Left cardiac atrium (tissue), 4 donors: Measurements from ENCODE around the gene PHPT1. TPM values are rescaled to one million over a fixed set of nuclear protein-coding genes. Genes with fewer than 3 reads are reported as not detected.
A peak's percentile ranks its signal among the peaks of the same experiment; 100 is the strongest.
"Not testable (repeated sequence)": the region's sequence is repeated elsewhere in the genome, so short reads cannot be mapped to it uniquely, and the experiment has no call there.

ENCODE experiments used
- ATAC-seq, 2 donors: fragments of 200-7000 bp; cut with Tn5 transposase; one replicate each; pipeline ENCODE4 v1.9.1; 2020; ENCODE audit warnings: mild to moderate bottlenecking in 2 of 2, moderate library complexity in 2 of 2
- DNase-seq: peaks from one replicate; pipeline ENCODE4 v3.0.0-alpha.2; 2020
- intact Hi-C, 2 donors: fragments of 100-400 bp; cut with DNase I; formaldehyde crosslinking; loops; one replicate each; pipeline versions ENCODE4 v1.14.1 to v1.15.1; 2022 to 2023
- total RNA-seq, 2 donors: library from RNA; stranded (reverse); fragmentation: NEBNext Ultra II Directional; extraction: Animal tissue kit (Norgen Biotek cat#: 25700); gene quantifications; one replicate each; pipeline ENCODE4 v1.2.1, GENCODE V29; 2021
- donor health status: DM: no; HTN: yes; CAD: no.
- donor health status: DM: no; HTN: yes; CAD: no; lungs with severe emphysema.
- donor health status: DM: yes; HTN: yes; CAD: no.
- donor health status: Dilated cardiomyopathy.

The PHPT1 gene
- total RNA-seq, 2 donors from 2014 or later = 184 to 189 TPM

GRCh38 chr9:136833381-136834048 lies 15.7 kb upstream of the PHPT1 start:
- intact Hi-C loops, ATAC-seq: not testable (repeated sequence)
- peak; percentile 11 for DNase-seq

GRCh38 chr9:136835162-136835931 lies 13.9 kb upstream of the PHPT1 start:
- intact Hi-C loops = no loop called here
- peak; percentile 10 for DNase-seq

GRCh38 chr9:136835932-136836904 lies 13.0 kb upstream of the PHPT1 start:
- ATAC-seq (no peak), DNase-seq (peak; percentile 17)
- intact Hi-C loops = no loop called here

More at GRCh38 chr9:136835162-136835931, 13.9 kb upstream of the PHPT1 start:
- ATAC-seq = no peak

GRCh38 chr9:136837146-136837855 lies 11.9 kb upstream of the PHPT1 start:
- no peak for DNase-seq
- ATAC-seq = no peak
- intact Hi-C loops = no loop called here

GRCh38 chr9:136837856-136838277 lies 11.3 kb upstream of the PHPT1 start:
- intact Hi-C loops, DNase-seq, ATAC-seq: not testable (repeated sequence)

- DNase-seq (no peak), ATAC-seq (no peak)
- intact Hi-C loops = no loop called here
These were observed 10.6 kb upstream of the PHPT1 start for GRCh38 chr9:136838314-136839228.

- intact Hi-C loops = loop anchor here in 1 of 2 donors (10.0 kb wide), 1 partner anchor 45 kb away; the partner anchor contains the start of genes CCDC183 and TMEM141
- DNase-seq (no peak), ATAC-seq (no peak)
These were observed 9.7 kb upstream of the PHPT1 start for GRCh38 chr9:136839229-136840139.

GRCh38 chr9:136840140-136840876 lies 8.9 kb upstream of the PHPT1 start:
- no peak for ATAC-seq
- intact Hi-C loops = loop anchor here in 1 of 2 donors (10.0 kb wide), 1 partner anchor 46 kb away; the partner anchor contains the start of genes CCDC183 and TMEM141
- DNase-seq = no peak

GRCh38 chr9:136840877-136841645 lies 8.1 kb upstream of the PHPT1 start:
- intact Hi-C loops = loop anchor here in 1 of 2 donors (10.0 kb wide), 1 partner anchor 46 kb away; the partner anchor contains the start of genes CCDC183 and TMEM141
- ATAC-seq = peak; percentile 39 to 47
- no peak for DNase-seq

GRCh38 chr9:136841646-136842379 lies 7.4 kb upstream of the PHPT1 start:
- intact Hi-C loops = loop anchor here in 1 of 2 donors (10.0 kb wide), 1 partner anchor 47 kb away; the partner anchor contains the start of genes CCDC183 and TMEM141
- DNase-seq = not testable (repeated sequence)
- ATAC-seq = peak in 1 of 2 donors; percentile 0

GRCh38 chr9:136842380-136842948 lies 6.7 kb upstream of the PHPT1 start, which contains the start of gene AJM1:
Gene AJM1, plus strand, starts transcription at chr9:136842478. Its CDS starts 1,937 bp downstream, at chr9:136844415.
- intact Hi-C loops = loop anchor here in 1 of 2 donors (10.0 kb wide), 1 partner anchor 48 kb away; the partner anchor contains the start of genes CCDC183 and TMEM141
- DNase-seq (peak; percentile 85), ATAC-seq (peak; percentile 76 to 81)

GRCh38 chr9:136843159-136843800 lies 5.9 kb upstream of the PHPT1 start:
- not testable (repeated sequence) for DNase-seq, ATAC-seq
- intact Hi-C loops = loop anchor here in 1 of 2 donors (10.0 kb wide), 1 partner anchor 48 kb away; the partner anchor contains the start of genes CCDC183 and TMEM141
